ENCODE results near the gene SUPT3H. TPM values are rescaled to one million over a fixed set of nuclear protein-coding genes. Genes with fewer than 3 reads are reported as not detected.

Gene SUPT3H
- total and polyA plus RNA-seq, 9 donors, result 10.3 to 23.1 (median 16.2) TPM

GRCh38 chr6:45400021-45400420 is 22.3 kb upstream of the SUPT3H start:
- no peaks in the 10 kb centered on the region for H3K27me3 ChIP-seq
- no peaks in the 10 kb centered on the region for H3K4me1 ChIP-seq (ENCODE audit: insufficient read depth)
- TF ChIP-seq CTCF (IDR thresholded peaks at IDR 0.05), result no peak
- TF ChIP-seq EP300 (IDR thresholded peaks at IDR 0.05), result no peak
- no peak for TF ChIP-seq POLR2A (IDR thresholded peaks at IDR 0.05)
- DNase-seq, result no peak
- no peak overlapping the region for H3K4me3 ChIP-seq
- intact Hi-C loops (cut with DNase I), result no loop called here
- no peaks in the 10 kb centered on the region for H3K9me3 ChIP-seq
- 81 to 90% (median 88%) methylated on average over 2 of the region's 2 CpGs for WGBS, 3 donors
- no peaks in the 10 kb centered on the region for H3K36me3 ChIP-seq
- no peak overlapping the region for H3K27ac ChIP-seq

GRCh38 chr6:45398075-45398813 is 20.5 kb upstream of the SUPT3H start:
- WGBS, 3 donors, result 71 to 74% (median 71%) methylated on average over 2 of the region's 2 CpGs
- intact Hi-C loops (cut with DNase I), result no loop called here
- no peaks in the 10 kb centered on the region for H3K4me1 ChIP-seq (ENCODE audit: insufficient read depth)
- no peaks in the 10 kb centered on the region for H3K36me3 ChIP-seq
- H3K27ac ChIP-seq, result no peak overlapping the region
- no peaks in the 10 kb centered on the region for H3K27me3 ChIP-seq
- no peak for DNase-seq
- H3K9me3 ChIP-seq, result no peaks in the 10 kb centered on the region
- H3K4me3 ChIP-seq, result no peak overlapping the region
- TF ChIP-seq POLR2A (IDR thresholded peaks at IDR 0.05), result no peak
- no peak for TF ChIP-seq EP300 (IDR thresholded peaks at IDR 0.05)
- TF ChIP-seq CTCF (IDR thresholded peaks at IDR 0.05), result no peak

GRCh38 chr6:45394586-45395095 is 16.9 kb upstream of the SUPT3H start:
- 79 to 83% (median 80%) methylated on average over 4 of the region's 4 CpGs for WGBS, 3 donors
- no peaks in the 10 kb centered on the region for H3K27me3 ChIP-seq
- H3K27ac ChIP-seq, result no peak overlapping the region
- no peak overlapping the region for H3K4me3 ChIP-seq
- no peaks in the 10 kb centered on the region for H3K9me3 ChIP-seq
- no peaks in the 10 kb centered on the region for H3K36me3 ChIP-seq
- intact Hi-C loops (cut with DNase I), result no loop called here
- H3K4me1 ChIP-seq (ENCODE audit: insufficient read depth), result no peaks in the 10 kb centered on the region
- TF ChIP-seq EP300 (IDR thresholded peaks at IDR 0.05) (no peak), CTCF (IDR thresholded peaks at IDR 0.05) (no peak), POLR2A (IDR thresholded peaks at IDR 0.05) (no peak)
- no peak for DNase-seq

- no peak overlapping the region for H3K4me3 ChIP-seq
- TF ChIP-seq EP300 (IDR thresholded peaks at IDR 0.05), result no peak
- TF ChIP-seq CTCF (IDR thresholded peaks at IDR 0.05), result no peak
- TF ChIP-seq POLR2A (IDR thresholded peaks at IDR 0.05), result no peak
- 48 to 62% (median 57%) methylated on average over 3 of the region's 3 CpGs for WGBS, 3 donors
- no peaks in the 10 kb centered on the region for H3K36me3 ChIP-seq
- H3K27ac ChIP-seq, result no peak overlapping the region
- H3K9me3 ChIP-seq, result no peaks in the 10 kb centered on the region
- intact Hi-C loops (cut with DNase I), result no loop called here
- DNase-seq, result no peak
- H3K4me1 ChIP-seq (ENCODE audit: insufficient read depth), result no peaks in the 10 kb centered on the region
- no peaks in the 10 kb centered on the region for H3K27me3 ChIP-seq
Observed at GRCh38 chr6:45388328-45388727, 10.6 kb upstream of the SUPT3H start.

Data from ovary (tissue), 9 donors.